ENCODE results near the gene RELN. TPM values are rescaled to one million over a fixed set of nuclear protein-coding genes. Genes with fewer than 3 reads are reported as not detected.

Gene RELN
- total RNA-seq, 4 donors from 2014 or later, result 16.0 to 52.3 (median 23.6) TPM

DNA sequence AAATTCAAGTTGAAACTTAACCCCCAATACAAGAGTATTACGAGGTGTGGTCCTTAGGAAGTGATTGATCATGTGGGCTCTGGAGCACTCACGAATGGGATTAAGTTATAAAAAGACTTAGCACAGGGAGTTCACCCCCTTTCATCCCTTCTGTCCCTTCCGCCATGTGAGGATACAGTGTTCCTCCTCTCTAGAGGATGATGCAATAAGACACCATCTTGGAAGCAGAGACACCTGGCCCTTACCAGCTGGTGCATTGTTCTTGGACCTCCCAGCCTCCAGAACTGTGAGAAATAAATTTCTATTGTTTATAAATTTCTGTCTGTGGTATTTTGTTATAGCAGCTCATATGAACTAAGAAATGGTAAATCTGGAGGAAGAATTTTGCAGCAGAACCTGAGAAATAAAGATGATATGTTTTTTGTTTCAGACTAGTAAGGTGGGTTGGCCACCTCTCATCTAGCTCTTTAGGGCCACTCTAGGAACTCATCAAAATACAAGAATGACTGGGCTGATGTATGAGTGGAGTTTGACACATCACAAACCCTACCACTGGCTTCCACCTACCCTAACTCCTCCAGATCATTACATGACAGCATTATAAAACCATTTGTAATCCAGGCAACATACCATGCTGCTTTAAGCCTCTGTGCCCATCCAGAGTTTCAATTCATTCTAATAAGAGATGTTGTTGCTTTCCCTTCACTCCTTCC, 565.8 kb downstream of the RELN start:
- H3K4me1 ChIP-seq, result no peaks in the 10 kb centered on the region
- 86 to 90% methylated on average over 3 of the region's 3 CpGs for WGBS, 2 donors
- H3K27ac ChIP-seq, result no peak overlapping the region
- no peaks in the 10 kb centered on the region for H3K27me3 ChIP-seq
- H3K36me3 ChIP-seq, result no peaks in the 10 kb centered on the region
- H3K4me3 ChIP-seq (replicated peaks in 1 of 3), result no peak overlapping the region
- H3K9me3 ChIP-seq, result no peaks in the 10 kb centered on the region
- intact Hi-C loops (cut with DNase I), result no loop called here
- no peak for DNase-seq
- TF ChIP-seq, protein P1, sequence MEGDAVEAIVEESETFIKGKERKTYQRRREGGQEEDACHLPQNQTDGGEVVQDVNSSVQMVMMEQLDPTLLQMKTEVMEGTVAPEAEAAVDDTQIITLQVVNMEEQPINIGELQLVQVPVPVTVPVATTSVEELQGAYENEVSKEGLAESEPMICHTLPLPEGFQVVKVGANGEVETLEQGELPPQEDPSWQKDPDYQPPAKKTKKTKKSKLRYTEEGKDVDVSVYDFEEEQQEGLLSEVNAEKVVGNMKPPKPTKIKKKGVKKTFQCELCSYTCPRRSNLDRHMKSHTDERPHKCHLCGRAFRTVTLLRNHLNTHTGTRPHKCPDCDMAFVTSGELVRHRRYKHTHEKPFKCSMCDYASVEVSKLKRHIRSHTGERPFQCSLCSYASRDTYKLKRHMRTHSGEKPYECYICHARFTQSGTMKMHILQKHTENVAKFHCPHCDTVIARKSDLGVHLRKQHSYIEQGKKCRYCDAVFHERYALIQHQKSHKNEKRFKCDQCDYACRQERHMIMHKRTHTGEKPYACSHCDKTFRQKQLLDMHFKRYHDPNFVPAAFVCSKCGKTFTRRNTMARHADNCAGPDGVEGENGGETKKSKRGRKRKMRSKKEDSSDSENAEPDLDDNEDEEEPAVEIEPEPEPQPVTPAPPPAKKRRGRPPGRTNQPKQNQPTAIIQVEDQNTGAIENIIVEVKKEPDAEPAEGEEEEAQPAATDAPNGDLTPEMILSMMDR (IDR thresholded peaks at IDR 0.05), result no peak
- TF ChIP-seq POLR2A (IDR thresholded peaks at IDR 0.05), result no peak

Small RNAs within 50 kb of the gene (small RNA-seq; reads per million reads assigned to genes)
- not detected for gene RF00019

Other genes starting within 250 kb of the RELN start
- gene ORC5, start 218.4 kb upstream of the RELN start, total RNA-seq, result 10 to 100 TPM; 21.8 to 43.8 (median 25.7) TPM

All from thyroid gland (tissue), 4 donors.